ENCODE results near the gene SYP.

DNA sequence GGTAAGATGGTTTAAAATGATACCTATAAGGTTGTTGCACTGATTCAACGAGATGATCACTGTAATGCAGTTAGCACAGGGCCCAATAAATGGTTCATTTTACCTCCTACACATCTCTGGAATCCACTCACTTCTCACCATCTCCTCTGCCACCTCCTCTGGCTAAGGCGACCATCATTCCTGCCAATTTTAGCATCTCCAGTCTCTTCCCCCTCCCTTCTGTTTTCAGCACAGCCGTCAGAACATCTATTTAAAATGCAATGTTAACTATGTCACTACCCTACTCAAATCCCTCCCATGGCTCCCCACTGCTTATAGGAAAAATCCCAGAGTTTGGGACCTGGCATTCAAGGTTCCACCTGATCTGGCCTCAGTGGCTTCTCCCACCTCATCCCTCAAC lies 3.5 kb upstream of the SYP start:
- TF ChIP-seq, protein P1, sequence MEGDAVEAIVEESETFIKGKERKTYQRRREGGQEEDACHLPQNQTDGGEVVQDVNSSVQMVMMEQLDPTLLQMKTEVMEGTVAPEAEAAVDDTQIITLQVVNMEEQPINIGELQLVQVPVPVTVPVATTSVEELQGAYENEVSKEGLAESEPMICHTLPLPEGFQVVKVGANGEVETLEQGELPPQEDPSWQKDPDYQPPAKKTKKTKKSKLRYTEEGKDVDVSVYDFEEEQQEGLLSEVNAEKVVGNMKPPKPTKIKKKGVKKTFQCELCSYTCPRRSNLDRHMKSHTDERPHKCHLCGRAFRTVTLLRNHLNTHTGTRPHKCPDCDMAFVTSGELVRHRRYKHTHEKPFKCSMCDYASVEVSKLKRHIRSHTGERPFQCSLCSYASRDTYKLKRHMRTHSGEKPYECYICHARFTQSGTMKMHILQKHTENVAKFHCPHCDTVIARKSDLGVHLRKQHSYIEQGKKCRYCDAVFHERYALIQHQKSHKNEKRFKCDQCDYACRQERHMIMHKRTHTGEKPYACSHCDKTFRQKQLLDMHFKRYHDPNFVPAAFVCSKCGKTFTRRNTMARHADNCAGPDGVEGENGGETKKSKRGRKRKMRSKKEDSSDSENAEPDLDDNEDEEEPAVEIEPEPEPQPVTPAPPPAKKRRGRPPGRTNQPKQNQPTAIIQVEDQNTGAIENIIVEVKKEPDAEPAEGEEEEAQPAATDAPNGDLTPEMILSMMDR (IDR thresholded peaks at IDR 0.05): no peak
- no peak for TF ChIP-seq ZFX (IDR thresholded peaks at IDR 0.05; ENCODE audit: borderline replicate concordance)
